SK-N-MC (cell line): ENCODE data around the gene TRAPPC12.

Experiments
- EZH2 ChIP-seq: fragments of 200-600 bp; sonication (generic); IDR thresholded peaks from one replicate; pipeline ENCODE4 v1.6.1; 2017; ENCODE audit warnings: antibody characterized with exemption
- POLR2AphosphoS5 ChIP-seq: IDR thresholded peaks from 2 replicates; pipeline ENCODE4 v1.6.1; 2012; ENCODE audit warnings: mild to moderate bottlenecking, low read depth, low read length, borderline replicate concordance

DNA sequence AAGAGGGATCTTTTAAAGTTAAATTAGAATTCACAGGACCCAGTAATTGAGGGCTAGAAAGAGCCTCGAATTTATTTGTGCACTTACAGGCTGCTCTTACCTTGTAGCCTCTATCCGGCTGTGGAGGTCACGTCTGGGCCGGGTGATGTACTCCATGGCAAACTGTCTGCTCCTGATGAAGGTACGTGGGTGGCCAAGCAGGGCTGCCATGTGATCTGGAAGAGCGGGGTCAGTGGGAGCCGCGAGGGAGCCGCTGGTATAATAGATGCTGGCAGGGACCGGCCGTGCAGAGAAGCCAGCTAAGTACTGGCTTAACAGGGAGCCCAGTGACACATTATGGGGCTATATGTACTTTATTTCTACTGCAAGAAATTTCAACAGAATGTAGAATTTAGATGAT is 80.7 kb downstream of the TRAPPC12 start:
- no peak for TF ChIP-seq POLR2AphosphoS5
- TF ChIP-seq EZH2: no peak
